HepG2 (cell line): ENCODE data around the gene CDC42SE1.

Experiments used
- CTCF ChIP-seq: sonication (generic); formaldehyde crosslinking; IDR thresholded peaks from 2 replicates; pipeline ENCODE4 v1.5.0; 2020; ENCODE audit warnings: mild to moderate bottlenecking, missing genetic modification reagents, moderate library complexity
- FOXK2 ChIP-seq: fragments of 450-650 bp; IDR thresholded peaks from 2 replicates; pipeline ENCODE4 v1.6.1; 2016
- FOXM1 ChIP-seq: sonication (generic); formaldehyde crosslinking; IDR thresholded peaks from 2 replicates; pipeline ENCODE4 v1.5.0; 2020; ENCODE audit warnings: missing genetic modification reagents
- GATAD2A ChIP-seq: IDR thresholded peaks from 2 replicates; pipeline ENCODE4 v1.6.1; 2016
- ZNF83 ChIP-seq: sonication (generic); formaldehyde crosslinking; IDR thresholded peaks from 2 replicates; pipeline ENCODE4 v1.4.0; 2020; ENCODE audit warnings: missing genetic modification reagents, mild to moderate bottlenecking, borderline replicate concordance

DNA sequence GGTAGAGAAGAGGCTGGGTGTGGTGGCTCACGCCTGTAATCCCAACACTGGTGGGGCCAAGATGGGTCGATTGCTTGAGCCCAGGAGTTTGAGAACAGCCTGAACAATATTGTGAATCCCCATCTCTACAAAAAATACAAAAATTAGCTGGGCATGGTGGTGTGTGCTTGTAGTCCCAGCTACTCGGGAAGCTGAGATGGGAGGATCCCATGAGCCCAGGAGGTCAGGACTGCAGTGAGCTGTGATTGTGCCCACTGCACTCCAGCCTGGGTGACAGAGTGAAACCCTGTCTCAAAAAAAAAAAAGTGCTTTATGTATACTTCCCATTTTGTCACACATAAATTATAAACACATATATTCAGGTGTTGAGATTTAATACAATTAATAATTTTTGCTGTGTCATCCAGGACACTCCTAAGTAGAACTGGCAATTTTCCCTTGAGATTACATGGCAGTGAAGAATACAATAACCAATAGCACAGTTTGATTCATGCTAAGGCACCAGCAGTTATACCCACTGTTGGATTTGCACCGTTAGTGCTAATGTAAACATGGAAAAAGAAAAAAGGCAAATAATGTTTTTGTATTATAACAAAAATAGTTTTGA lies 26.6 kb upstream of the CDC42SE1 start:
- no peak for TF ChIP-seq FOXM1 (CRISPR knock-in tag)
- no peak for TF ChIP-seq GATAD2A (CRISPR knock-in tag)
- TF ChIP-seq FOXK2 = no peak
- no peak for TF ChIP-seq ZNF83 (CRISPR knock-in tag)
- TF ChIP-seq CTCF = no peak
